ENCODE measurements around the gene QRFP. TPM values are rescaled to one million over a fixed set of nuclear protein-coding genes. Genes with fewer than 3 reads are reported as not detected.
"Not testable (repeated sequence)": the region's sequence is repeated elsewhere in the genome, so short reads cannot be mapped to it uniquely, and the experiment has no call there.

Gene QRFP
- total and polyA plus RNA-seq, 8 donors = 0.16 to 0.70 (median 0.47) TPM; not detected in 1

GRCh38 chr9:130911254-130912049, 14.8 kb upstream of the QRFP start:
- H3K36me3 ChIP-seq = no peaks in the 10 kb centered on the region
- intact Hi-C loops (cut with DNase I) = no loop called here
- TF ChIP-seq CTCF (IDR thresholded peaks at IDR 0.05) = no peak
- no peak overlapping the region for H3K27ac ChIP-seq
- DNase-seq = no peak
- no peaks in the 10 kb centered on the region for H3K4me1 ChIP-seq
- H3K9me3 ChIP-seq = no peaks in the 10 kb centered on the region
- H3K27me3 ChIP-seq = peaks cover 0 to 79% of the 10 kb centered on the region in 2 donors
- H3K4me3 ChIP-seq = no peak overlapping the region
- no peak for ATAC-seq

- DNase-seq; H3K27ac ChIP-seq; ATAC-seq; H3K4me3 ChIP-seq; H3K36me3 ChIP-seq; H3K9me3 ChIP-seq; intact Hi-C loops (cut with DNase I); H3K4me1 ChIP-seq: not testable (repeated sequence)
- peaks cover 0 to 79% of the 10 kb centered on the region in 2 donors for H3K27me3 ChIP-seq
Observed at GRCh38 chr9:130910670-130911069, 14.1 kb upstream of the QRFP start.

- peaks cover 0 to 79% of the 10 kb centered on the region in 2 donors for H3K27me3 ChIP-seq
- DNase-seq; H3K4me3 ChIP-seq; intact Hi-C loops (cut with DNase I); ATAC-seq; H3K4me1 ChIP-seq; H3K27ac ChIP-seq; H3K36me3 ChIP-seq; H3K9me3 ChIP-seq: not testable (repeated sequence)
Observed at GRCh38 chr9:130910041-130910440, 13.4 kb upstream of the QRFP start.

GRCh38 chr9:130908878-130909355, 12.3 kb upstream of the QRFP start:
- peaks cover 0 to 74% of the 10 kb centered on the region in 2 donors for H3K27me3 ChIP-seq
- DNase-seq = no peak
- H3K9me3 ChIP-seq = no peaks in the 10 kb centered on the region
- no peak for ATAC-seq
- intact Hi-C loops (cut with DNase I) = no loop called here
- no peaks in the 10 kb centered on the region for H3K36me3 ChIP-seq
- H3K27ac ChIP-seq = no peak overlapping the region
- no peak for TF ChIP-seq CTCF (IDR thresholded peaks at IDR 0.05)
- H3K4me3 ChIP-seq = no peak overlapping the region
- no peaks in the 10 kb centered on the region for H3K4me1 ChIP-seq

- DNase-seq = no peak
- ATAC-seq = no peak
- Histone ChIP-seq H3K4me3 (no peak overlapping the region), H3K27me3 (peaks cover 0 to 74% of the 10 kb centered on the region in 2 donors), H3K9me3 (no peaks in the 10 kb centered on the region), H3K4me1 (no peaks in the 10 kb centered on the region), H3K36me3 (no peaks in the 10 kb centered on the region), H3K27ac (no peak overlapping the region)
- TF ChIP-seq CTCF (IDR thresholded peaks at IDR 0.05) = no peak
- intact Hi-C loops (cut with DNase I) = no loop called here
Observed at GRCh38 chr9:130908146-130908877, 11.7 kb upstream of the QRFP start.

GRCh38 chr9:130906735-130907416, 10.3 kb upstream of the QRFP start:
- TF ChIP-seq CTCF (IDR thresholded peaks at IDR 0.05) = no peak
- ATAC-seq (no peak), DNase-seq (no peak)
- no peaks in the 10 kb centered on the region for H3K4me1 ChIP-seq
- intact Hi-C loops (cut with DNase I) = no loop called here
- H3K27ac ChIP-seq = no peak overlapping the region
- no peaks in the 10 kb centered on the region for H3K9me3 ChIP-seq
- no peak overlapping the region for H3K4me3 ChIP-seq
- H3K36me3 ChIP-seq = no peaks in the 10 kb centered on the region
- H3K27me3 ChIP-seq = peaks cover 0 to 77% of the 10 kb centered on the region in 2 donors
